Mesenchymal stem cell (in vitro differentiated cells and primary cell): Measurements from ENCODE around the gene CAPN5.

Source experiments
- DNase-seq: peaks from one replicate; pipeline ENCODE4 v3.0.0-alpha.2; 2013
- H2AFZ ChIP-seq: one replicate; pipeline ENCODE4 v1.6.1; 2013; ENCODE audit warnings: low read depth, mild to moderate bottlenecking, control low read depth, inconsistent platforms, low read length, moderate library complexity
- H2AK5ac ChIP-seq: 2 replicates; pipeline ENCODE4 v1.6.1; 2013; ENCODE audit warnings: low read length, moderate library complexity, mild to moderate bottlenecking, inconsistent platforms; ENCODE audit not compliant: severe bottlenecking
- H2BK120ac ChIP-seq: one replicate; pipeline ENCODE4 v1.6.1; 2013; ENCODE audit warnings: low read depth, mild to moderate bottlenecking, inconsistent platforms, low read length, moderate library complexity
- H2BK12ac ChIP-seq, 2 experiments: one replicate each; pipeline ENCODE4 v1.6.1; 2013; ENCODE audit warnings: inconsistent platforms in 2 of 2, low read length in 2 of 2, mild to moderate bottlenecking in 2 of 2, moderate library complexity in 2 of 2, control low read depth in 1 of 2
- H2BK15ac ChIP-seq: one replicate; pipeline ENCODE4 v1.6.1; 2013; ENCODE audit warnings: mild to moderate bottlenecking, low read depth, inconsistent platforms; ENCODE audit not compliant: poor library complexity, severe bottlenecking
- H2BK5ac ChIP-seq: 2 replicates; pipeline ENCODE4 v1.6.1; 2013; ENCODE audit warnings: low read depth, mild to moderate bottlenecking, low read length, control low read depth, inconsistent platforms; ENCODE audit not compliant: poor library complexity, severe bottlenecking
- H3K14ac ChIP-seq, 2 experiments: one replicate each; pipeline ENCODE4 v1.6.1; 2013; ENCODE audit warnings: inconsistent platforms in 2 of 2, low read length in 2 of 2, control low read depth in 1 of 2, mild to moderate bottlenecking in 1 of 2, moderate library complexity in 1 of 2
- H3K18ac ChIP-seq, 2 experiments: one replicate each; pipeline ENCODE4 v1.6.1; 2013; ENCODE audit warnings: inconsistent platforms in 2 of 2, low read length in 2 of 2, control low read depth in 1 of 2, low read depth in 1 of 2, mild to moderate bottlenecking in 1 of 2
- H3K23ac ChIP-seq, 2 experiments: one replicate each; pipeline ENCODE4 v1.6.1; 2013; ENCODE audit warnings: inconsistent platforms in 2 of 2, low read length in 2 of 2, mild to moderate bottlenecking in 2 of 2, moderate library complexity in 2 of 2, control low read depth in 1 of 2
- H3K27ac ChIP-seq: 2 replicates; pipeline ENCODE4 v1.5.1; 2013; ENCODE audit warnings: mild to moderate bottlenecking, moderate library complexity, low read length, control low read depth, inconsistent platforms; ENCODE audit not compliant: poor library complexity, severe bottlenecking
- H3K27me3 ChIP-seq, 2 experiments: 2 replicates each; pipeline versions ENCODE4 v1.6.1 to v1.7.0; 2013; ENCODE audit warnings: low read length in 2 of 2, mild to moderate bottlenecking in 2 of 2, moderate library complexity in 2 of 2, control low read depth in 1 of 2, inconsistent platforms in 1 of 2; ENCODE audit not compliant: control insufficient read depth in 1 of 2, insufficient read depth in 1 of 2
- H3K36me3 ChIP-seq, 2 experiments: 2 replicates each; pipeline versions ENCODE4 v1.6.1 to v1.7.0; 2013; ENCODE audit warnings: low read length in 2 of 2, control low read depth in 1 of 2, inconsistent platforms in 1 of 2, low read depth in 1 of 2, mild to moderate bottlenecking in 1 of 2; ENCODE audit not compliant: insufficient read depth in 2 of 2, control insufficient read depth in 1 of 2
- H3K4ac ChIP-seq, 2 experiments: one replicate each; pipeline ENCODE4 v1.6.1; 2013; ENCODE audit warnings: inconsistent platforms in 2 of 2, low read length in 2 of 2, mild to moderate bottlenecking in 2 of 2, moderate library complexity in 2 of 2, control low read depth in 1 of 2, low read depth in 1 of 2
- H3K4me1 ChIP-seq: 2 replicates; pipeline ENCODE4 v1.6.1; 2013; ENCODE audit warnings: low read depth, low read length, control low read depth; ENCODE audit not compliant: control insufficient read depth, insufficient read depth
- H3K4me2 ChIP-seq: 2 replicates; pipeline ENCODE4 v1.6.1; 2013; ENCODE audit warnings: low read length, mild to moderate bottlenecking, inconsistent platforms; ENCODE audit not compliant: poor library complexity, severe bottlenecking
- H3K4me3 ChIP-seq, 2 experiments: 2 replicates each; pipeline versions ENCODE4 v1.5.1 to v1.7.0; 2013; ENCODE audit warnings: low read length in 2 of 2, mild to moderate bottlenecking in 2 of 2, control low read depth in 1 of 2, low read depth in 1 of 2; ENCODE audit not compliant: insufficient read depth in 1 of 2
- H3K79me1 ChIP-seq: replicated peaks from 2 replicates; pipeline ENCODE4 v1.6.1; 2013; ENCODE audit warnings: mild to moderate bottlenecking, control low read depth, low read length, inconsistent platforms; ENCODE audit not compliant: poor library complexity, severe bottlenecking
- H3K9ac ChIP-seq: 2 replicates; pipeline ENCODE4 v1.7.0; 2013; ENCODE audit warnings: mild to moderate bottlenecking, low read length, moderate library complexity
- H3K9me3 ChIP-seq: 2 replicates; pipeline ENCODE4 v1.7.0; 2013; ENCODE audit warnings: mild to moderate bottlenecking, low read length; ENCODE audit not compliant: control insufficient read depth
- H4K8ac ChIP-seq: one replicate; pipeline ENCODE4 v1.6.1; 2013; ENCODE audit warnings: inconsistent platforms, mild to moderate bottlenecking, low read length, moderate library complexity
- H4K91ac ChIP-seq: one replicate; pipeline ENCODE4 v1.6.1; 2013; ENCODE audit warnings: mild to moderate bottlenecking, low read length, inconsistent platforms
- WGBS: methylation state at CpG from one replicate; pipeline ENCODE4 v1.1.7; 2013; ENCODE audit warnings: mixed read lengths; 5-methylcytosine and 5-hydroxymethylcytosine counted together

The CAPN5 gene

GRCh38 chr11:77172666-77172982, 105.9 kb downstream of the CAPN5 start:
- peak overlapping the region in 1 of 2 experiments; percentile 11 for H3K14ac ChIP-seq
- H3K4me3 ChIP-seq = no peak overlapping the region
- no peak overlapping the region for H4K91ac ChIP-seq
- H3K36me3 ChIP-seq = no peaks in the 10 kb centered on the region
- no peak overlapping the region for H4K8ac ChIP-seq
- no peak for DNase-seq
- no peak overlapping the region for H2BK15ac ChIP-seq
- peaks cover 1 to 40% of the 10 kb centered on the region in 2 experiments for H3K27me3 ChIP-seq
- no peak overlapping the region for H2BK5ac ChIP-seq
- no peak overlapping the region for H3K9ac ChIP-seq
- no peak overlapping the region for H2BK120ac ChIP-seq
- no peak overlapping the region for H3K4ac ChIP-seq
- no peak overlapping the region for H3K23ac ChIP-seq
- no peak overlapping the region for H2AFZ ChIP-seq
- no peak overlapping the region for H3K27ac ChIP-seq
- no peak overlapping the region for H3K4me2 ChIP-seq
- 86% methylated on average over 16 of the region's 16 CpGs for WGBS
- no peaks in the 10 kb centered on the region for H3K79me1 ChIP-seq
- H3K9me3 ChIP-seq = no peaks in the 10 kb centered on the region
- H3K4me1 ChIP-seq = peaks cover 21% of the 10 kb centered on the region
- H3K18ac ChIP-seq = no peak overlapping the region
- H2AK5ac ChIP-seq = no peak overlapping the region
- H2BK12ac ChIP-seq = no peak overlapping the region

- H2BK120ac ChIP-seq = no peak overlapping the region
- peak overlapping the region; percentile 41 for H4K8ac ChIP-seq
- WGBS = 31% methylated on average over 10 of the region's 10 CpGs
- H3K18ac ChIP-seq = no peak overlapping the region
- no peak overlapping the region for H3K14ac ChIP-seq
- no peak overlapping the region for H4K91ac ChIP-seq
- no peaks in the 10 kb centered on the region for H3K36me3 ChIP-seq
- H2BK12ac ChIP-seq = no peak overlapping the region
- H3K9me3 ChIP-seq = no peaks in the 10 kb centered on the region
- H3K4me1 ChIP-seq = peaks cover 21% of the 10 kb centered on the region
- DNase-seq = no peak
- no peak overlapping the region for H3K4ac ChIP-seq
- H3K4me3 ChIP-seq = no peak overlapping the region
- no peak overlapping the region for H2AK5ac ChIP-seq
- H3K27me3 ChIP-seq = peaks cover 0 to 39% of the 10 kb centered on the region in 2 experiments
- no peak overlapping the region for H3K4me2 ChIP-seq
- H2BK5ac ChIP-seq = no peak overlapping the region
- H3K27ac ChIP-seq = no peak overlapping the region
- H2AFZ ChIP-seq = peak overlapping the region; percentile 1
- H3K79me1 ChIP-seq = no peaks in the 10 kb centered on the region
- H3K23ac ChIP-seq = no peak overlapping the region
- H2BK15ac ChIP-seq = no peak overlapping the region
- no peak overlapping the region for H3K9ac ChIP-seq
These were observed 106.7 kb downstream of the CAPN5 start for GRCh38 chr11:77173494-77173893.

GRCh38 chr11:77174559-77174958, 107.8 kb downstream of the CAPN5 start:
- no peak overlapping the region for H2AK5ac ChIP-seq
- no peak overlapping the region for H2BK12ac ChIP-seq
- WGBS = 92% methylated on average over 16 of the region's 16 CpGs
- no peak overlapping the region for H3K14ac ChIP-seq
- H3K27me3 ChIP-seq = peaks cover 0 to 37% of the 10 kb centered on the region in 2 experiments
- H3K9me3 ChIP-seq = no peaks in the 10 kb centered on the region
- peaks cover 21% of the 10 kb centered on the region for H3K4me1 ChIP-seq
- no peak overlapping the region for H3K27ac ChIP-seq
- no peak overlapping the region for H3K4ac ChIP-seq
- no peaks in the 10 kb centered on the region for H3K79me1 ChIP-seq
- no peak overlapping the region for H4K91ac ChIP-seq
- no peak overlapping the region for H3K4me3 ChIP-seq
- H2BK5ac ChIP-seq = no peak overlapping the region
- H2BK120ac ChIP-seq = no peak overlapping the region
- H3K4me2 ChIP-seq = no peak overlapping the region
- H2BK15ac ChIP-seq = no peak overlapping the region
- DNase-seq = no peak
- no peak overlapping the region for H4K8ac ChIP-seq
- no peaks in the 10 kb centered on the region for H3K36me3 ChIP-seq
- H3K9ac ChIP-seq = no peak overlapping the region
- no peak overlapping the region for H2AFZ ChIP-seq
- H3K18ac ChIP-seq = no peak overlapping the region
- no peak overlapping the region for H3K23ac ChIP-seq

- Histone ChIP-seq H3K23ac (no peak overlapping the region), H3K27ac (no peak overlapping the region), H3K9ac (no peak overlapping the region), H3K18ac (no peak overlapping the region), H3K4me2 (no peak overlapping the region), H2BK12ac (no peak overlapping the region), H3K4me3 (no peak overlapping the region), H2BK5ac (no peak overlapping the region), H2BK120ac (no peak overlapping the region), H3K79me1 (no peaks in the 10 kb centered on the region), H2BK15ac (no peak overlapping the region), H3K4ac (no peak overlapping the region), H3K14ac (peak overlapping the region in 1 of 2 experiments; percentile 5), H4K8ac (no peak overlapping the region), H2AK5ac (no peak overlapping the region), H3K27me3 (peaks cover 0 to 35% of the 10 kb centered on the region in 2 experiments), H3K4me1 (peaks cover 21% of the 10 kb centered on the region), H3K9me3 (no peaks in the 10 kb centered on the region), H2AFZ (no peak overlapping the region), H4K91ac (no peak overlapping the region), H3K36me3 (no peaks in the 10 kb centered on the region)
- 89% methylated on average over 15 of the region's 15 CpGs for WGBS
- no peak for DNase-seq
These were observed 108.5 kb downstream of the CAPN5 start for GRCh38 chr11:77175021-77175842.
